Esophagus muscularis mucosa (tissue), 4 donors: ENCODE data around the gene BEST1.

Source experiments
- EP300 ChIP-seq: sonication (generic); formaldehyde crosslinking; IDR thresholded peaks from one replicate; pipeline ENCODE4 v1.6.1; 2017; ENCODE audit warnings: antibody characterized with exemption
- POLR2A ChIP-seq: fragments of 450-650 bp; IDR thresholded peaks from one replicate; pipeline ENCODE4 v1.6.1; 2017; ENCODE audit warnings: antibody characterized with exemption, moderate library complexity, mild to moderate bottlenecking, low read depth
- POLR2AphosphoS5 ChIP-seq, 2 donors: sonication (generic); formaldehyde crosslinking; IDR thresholded peaks; one replicate each; pipeline ENCODE4 v1.6.1; 2017; ENCODE audit warnings: antibody characterized with exemption in 2 of 2
- TF ChIP-seq, protein P1 (sequence below), 3 experiments: fragments of 200-600 bp in 2 of 3; fragments of 450-650 bp in 1 of 3; sonication (generic) in 2 of 3; IDR thresholded peaks; one replicate each; pipeline ENCODE4 v1.5.1; 2017 to 2019; ENCODE audit warnings: antibody characterized with exemption in 3 of 3, mild to moderate bottlenecking in 2 of 3, moderate library complexity in 1 of 3

DNA sequence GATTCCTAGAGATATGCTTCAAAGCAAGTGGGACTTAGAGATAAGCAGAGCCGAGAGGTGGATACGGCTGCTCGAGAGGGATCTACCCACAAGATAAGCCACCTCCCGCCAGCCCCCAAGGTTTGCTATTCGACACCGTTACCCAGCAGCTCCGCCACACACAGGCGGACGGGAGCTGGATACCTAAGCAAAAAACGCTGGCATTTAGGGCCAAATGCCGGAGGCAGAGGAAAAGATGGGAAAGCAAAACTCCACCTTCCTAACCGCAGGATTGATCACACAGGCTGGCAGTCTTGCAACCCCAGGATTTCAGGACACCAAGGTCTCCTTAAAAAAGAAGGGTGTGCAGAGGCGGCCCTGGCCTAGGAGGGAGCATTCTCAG, 16.6 kb downstream of the BEST1 start:
- TF ChIP-seq, protein P1, sequence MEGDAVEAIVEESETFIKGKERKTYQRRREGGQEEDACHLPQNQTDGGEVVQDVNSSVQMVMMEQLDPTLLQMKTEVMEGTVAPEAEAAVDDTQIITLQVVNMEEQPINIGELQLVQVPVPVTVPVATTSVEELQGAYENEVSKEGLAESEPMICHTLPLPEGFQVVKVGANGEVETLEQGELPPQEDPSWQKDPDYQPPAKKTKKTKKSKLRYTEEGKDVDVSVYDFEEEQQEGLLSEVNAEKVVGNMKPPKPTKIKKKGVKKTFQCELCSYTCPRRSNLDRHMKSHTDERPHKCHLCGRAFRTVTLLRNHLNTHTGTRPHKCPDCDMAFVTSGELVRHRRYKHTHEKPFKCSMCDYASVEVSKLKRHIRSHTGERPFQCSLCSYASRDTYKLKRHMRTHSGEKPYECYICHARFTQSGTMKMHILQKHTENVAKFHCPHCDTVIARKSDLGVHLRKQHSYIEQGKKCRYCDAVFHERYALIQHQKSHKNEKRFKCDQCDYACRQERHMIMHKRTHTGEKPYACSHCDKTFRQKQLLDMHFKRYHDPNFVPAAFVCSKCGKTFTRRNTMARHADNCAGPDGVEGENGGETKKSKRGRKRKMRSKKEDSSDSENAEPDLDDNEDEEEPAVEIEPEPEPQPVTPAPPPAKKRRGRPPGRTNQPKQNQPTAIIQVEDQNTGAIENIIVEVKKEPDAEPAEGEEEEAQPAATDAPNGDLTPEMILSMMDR (IDR thresholded peaks at IDR 0.05) = no peak
- TF ChIP-seq POLR2A (no peak), POLR2AphosphoS5 (IDR thresholded peaks at IDR 0.05) (no peak), EP300 (no peak)
